PC-3 (cell line): ENCODE results near the gene SLC23A2. TPM values are rescaled to one million over a fixed set of nuclear protein-coding genes. Genes with fewer than 3 reads are reported as not detected.

ENCODE experiments used
- ATAC-seq: fragments of 200-7000 bp; cut with Tn5 transposase; 2 replicates; pipeline ENCODE4 v1.9.1; 2020; ENCODE audit warnings: mild to moderate bottlenecking, moderate library complexity
- BruUV-seq: library from RNA; stranded (reverse); fragments of 400-500 nt; replicated peaks from 2 replicates; lab custom pipeline; 2021; lab: Mats Ljungman, UMichigan
- CTCF ChIA-PET: fragments of 300-600 bp; sonication (Branson Sonifier 250); formaldehyde crosslinking; loops from one replicate; lab custom pipeline; 2022; ENCODE audit warnings: antibody characterized with exemption; lab: Charles Lee
- POLR2A ChIA-PET: fragments of 300-600 bp; sonication (Branson Sonifier 250); formaldehyde crosslinking; loops from one replicate; lab custom pipeline; 2022; ENCODE audit warnings: antibody characterized with exemption; ENCODE audit not compliant: unreplicated experiment; lab: Charles Lee
- DNase-seq: peaks from one replicate; pipeline ENCODE4 v3.0.0-alpha.2; 2015
- H2AFZ ChIP-seq: fragments of 300-600 bp; sonication (generic); 2 replicates; pipeline ENCODE4 v1.6.0; 2016; ENCODE audit warnings: antibody characterized with exemption, low read length
- H3F3A ChIP-seq: fragments of 300-600 bp; sonication (generic); one replicate; pipeline ENCODE4 v1.6.0; 2017; ENCODE audit warnings: antibody characterized with exemption, low read length, control low read depth, mild to moderate bottlenecking; ENCODE audit not compliant: unreplicated experiment
- H3K27ac ChIP-seq: fragments of 300-600 bp; sonication (generic); 2 replicates; pipeline ENCODE4 v1.5.1; 2016; ENCODE audit warnings: mild to moderate bottlenecking, low read length
- H3K27me3 ChIP-seq: fragments of 300-600 bp; sonication (generic); 2 replicates; pipeline ENCODE4 v1.6.1; 2016; ENCODE audit warnings: low read length, mixed read lengths
- H3K36me3 ChIP-seq: fragments of 300-600 bp; sonication (generic); 2 replicates; pipeline ENCODE4 v1.6.1; 2016; ENCODE audit warnings: low read depth, mixed run types, low read length, mixed read lengths
- H3K4me1 ChIP-seq: fragments of 300-600 bp; sonication (generic); 2 replicates; pipeline ENCODE4 v1.5.1; 2016; ENCODE audit warnings: low read length; ENCODE audit not compliant: insufficient read depth
- H3K4me2 ChIP-seq: fragments of 300-600 bp; sonication (generic); 2 replicates; pipeline ENCODE4 v1.6.0; 2016; ENCODE audit warnings: low read length
- H3K4me3 ChIP-seq: fragments of 300-600 bp; sonication (generic); 2 replicates; pipeline ENCODE4 v1.5.1; 2016; ENCODE audit warnings: mild to moderate bottlenecking, low read length, mixed read lengths
- H3K79me2 ChIP-seq: fragments of 300-600 bp; sonication (generic); 2 replicates; pipeline ENCODE4 v1.6.1; 2017; ENCODE audit warnings: low read length, mixed read lengths
- H3K9ac ChIP-seq: fragments of 300-600 bp; sonication (generic); 2 replicates; pipeline ENCODE4 v1.6.0; 2016; ENCODE audit warnings: mild to moderate bottlenecking, low read length
- H3K9me2 ChIP-seq: fragments of 300-600 bp; sonication (generic); replicated peaks from 2 replicates; pipeline ENCODE4 v1.6.1; 2016; ENCODE audit warnings: mixed run types, low read length, mixed read lengths
- H3K9me3 ChIP-seq: fragments of 300-600 bp; sonication (generic); 2 replicates; pipeline ENCODE4 v1.6.1; 2016; ENCODE audit warnings: low read length, mixed read lengths
- H4K20me1 ChIP-seq: fragments of 300-600 bp; sonication (generic); 2 replicates; pipeline ENCODE4 v1.6.1; 2016; ENCODE audit warnings: low read length, mixed read lengths
- EZH2 ChIP-seq: fragments of 300-600 bp; sonication (generic); IDR thresholded peaks from one replicate; pipeline ENCODE4 v1.6.1; 2017; ENCODE audit warnings: antibody characterized with exemption, mild to moderate bottlenecking, low read length; ENCODE audit not compliant: unreplicated experiment
- EZH2phosphoT487 ChIP-seq: fragments of 300-600 bp; sonication (generic); IDR thresholded peaks from 2 replicates; pipeline ENCODE4 v1.6.1; 2018; ENCODE audit warnings: mild to moderate bottlenecking, antibody characterized with exemption, low read length, borderline replicate concordance
- intact Hi-C: fragments of 100-400 bp; cut with micrococcal nuclease; formaldehyde crosslinking; loops from 2 replicates; pipeline ENCODE4 v1.9.0; 2023
- total RNA-seq: library from RNA; depleted of rRNA; stranded (reverse); fragments of >200 nt; gene quantifications from 2 replicates; pipeline ENCODE4 v1.2.3, GENCODE V29; 2014
- TF ChIP-seq, protein P1 (sequence below): fragments of 300-600 bp; sonication (generic); conservative IDR thresholded peaks from 2 replicates; pipeline ENCODE4 v1.5.1; 2017; ENCODE audit warnings: antibody characterized with exemption, low read depth, mild to moderate bottlenecking, low read length

SLC23A2 gene
- total RNA-seq, 1 experiment from 2014 or later = 18.3 TPM

DNA sequence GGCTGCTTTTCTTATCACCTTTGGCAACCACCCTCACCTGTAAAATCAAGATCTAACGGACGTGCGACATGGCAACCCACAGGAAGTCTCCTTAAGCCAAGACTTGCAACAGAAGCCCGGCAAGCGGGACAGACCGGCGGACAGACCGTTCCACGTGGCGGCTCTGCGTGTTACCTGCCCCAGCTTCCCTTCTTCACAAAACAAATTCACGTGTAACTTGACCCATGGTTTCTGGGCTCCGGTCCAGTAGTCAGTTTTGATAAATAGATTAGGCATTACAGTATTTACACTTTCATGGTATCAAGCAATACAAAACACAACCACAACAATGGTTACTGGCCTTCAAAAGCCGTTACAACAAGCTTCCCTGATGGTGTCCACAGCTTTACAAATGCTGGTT, 145.8 kb downstream of the SLC23A2 start:
- Histone ChIP-seq H3K9ac (no peak overlapping the region), H3K27me3 (no peaks in the 10 kb centered on the region), H3K36me3 (peaks cover 5% of the 10 kb centered on the region; the same call in 1 of the 2 replicates), H2AFZ (no peak overlapping the region), H3K9me2 (no peaks in the 10 kb centered on the region), H3F3A (no peaks in the 10 kb centered on the region), H3K27ac (no peak overlapping the region), H3K9me3 (no peaks in the 10 kb centered on the region), H3K79me2 (no peaks in the 10 kb centered on the region), H3K4me1 (no peaks in the 10 kb centered on the region), H3K4me2 (no peak overlapping the region), H4K20me1 (no peaks in the 10 kb centered on the region), H3K4me3 (no peak overlapping the region)
- POLR2A ChIA-PET = no interaction called here
- intact Hi-C loops = no loop called here
- ATAC-seq (no peak), DNase-seq (no peak)
- no TSS peak for BruUV-seq
- TF ChIP-seq EZH2phosphoT487 = no peak
- TF ChIP-seq EZH2 = no peak
- TF ChIP-seq, protein P1, sequence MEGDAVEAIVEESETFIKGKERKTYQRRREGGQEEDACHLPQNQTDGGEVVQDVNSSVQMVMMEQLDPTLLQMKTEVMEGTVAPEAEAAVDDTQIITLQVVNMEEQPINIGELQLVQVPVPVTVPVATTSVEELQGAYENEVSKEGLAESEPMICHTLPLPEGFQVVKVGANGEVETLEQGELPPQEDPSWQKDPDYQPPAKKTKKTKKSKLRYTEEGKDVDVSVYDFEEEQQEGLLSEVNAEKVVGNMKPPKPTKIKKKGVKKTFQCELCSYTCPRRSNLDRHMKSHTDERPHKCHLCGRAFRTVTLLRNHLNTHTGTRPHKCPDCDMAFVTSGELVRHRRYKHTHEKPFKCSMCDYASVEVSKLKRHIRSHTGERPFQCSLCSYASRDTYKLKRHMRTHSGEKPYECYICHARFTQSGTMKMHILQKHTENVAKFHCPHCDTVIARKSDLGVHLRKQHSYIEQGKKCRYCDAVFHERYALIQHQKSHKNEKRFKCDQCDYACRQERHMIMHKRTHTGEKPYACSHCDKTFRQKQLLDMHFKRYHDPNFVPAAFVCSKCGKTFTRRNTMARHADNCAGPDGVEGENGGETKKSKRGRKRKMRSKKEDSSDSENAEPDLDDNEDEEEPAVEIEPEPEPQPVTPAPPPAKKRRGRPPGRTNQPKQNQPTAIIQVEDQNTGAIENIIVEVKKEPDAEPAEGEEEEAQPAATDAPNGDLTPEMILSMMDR = no peak
- CTCF ChIA-PET = no interaction called here

DNA sequence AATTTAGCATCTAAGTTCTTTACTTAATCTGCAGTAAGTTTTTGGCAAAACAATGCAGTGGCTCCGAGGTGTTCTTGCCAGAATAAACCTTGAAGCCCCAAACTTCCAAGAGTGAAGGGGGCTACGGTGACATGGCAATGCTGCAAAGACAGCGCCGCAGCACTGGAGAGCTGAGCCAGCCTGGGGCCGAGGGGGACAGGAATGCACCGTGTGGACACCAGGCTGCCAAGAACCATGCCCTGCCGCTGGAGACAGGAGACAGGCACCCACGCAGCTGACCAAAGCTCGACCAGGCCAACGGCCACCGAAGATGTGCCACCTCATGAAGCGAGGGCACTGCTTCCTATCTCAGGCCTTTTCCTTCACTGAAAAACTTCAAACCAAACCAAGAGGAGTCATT, 146.2 kb downstream of the SLC23A2 start:
- Histone ChIP-seq H4K20me1 (no peaks in the 10 kb centered on the region), H3K79me2 (no peaks in the 10 kb centered on the region), H3K27me3 (no peaks in the 10 kb centered on the region), H3K4me1 (no peaks in the 10 kb centered on the region), H3K4me2 (no peak overlapping the region), H3K4me3 (no peak overlapping the region), H3K9ac (no peak overlapping the region), H3K27ac (no peak overlapping the region), H3K9me2 (no peaks in the 10 kb centered on the region), H3K9me3 (no peaks in the 10 kb centered on the region), H3F3A (no peaks in the 10 kb centered on the region), H2AFZ (no peak overlapping the region), H3K36me3 (peaks cover under 1% of the 10 kb centered on the region; the same call in 1 of the 2 replicates)
- DNase-seq = no peak
- CTCF ChIA-PET = no interaction called here
- TF ChIP-seq, protein P1 = no peak
- no peak for ATAC-seq
- BruUV-seq = no TSS peak
- intact Hi-C loops = no loop called here
- POLR2A ChIA-PET = no interaction called here

DNA sequence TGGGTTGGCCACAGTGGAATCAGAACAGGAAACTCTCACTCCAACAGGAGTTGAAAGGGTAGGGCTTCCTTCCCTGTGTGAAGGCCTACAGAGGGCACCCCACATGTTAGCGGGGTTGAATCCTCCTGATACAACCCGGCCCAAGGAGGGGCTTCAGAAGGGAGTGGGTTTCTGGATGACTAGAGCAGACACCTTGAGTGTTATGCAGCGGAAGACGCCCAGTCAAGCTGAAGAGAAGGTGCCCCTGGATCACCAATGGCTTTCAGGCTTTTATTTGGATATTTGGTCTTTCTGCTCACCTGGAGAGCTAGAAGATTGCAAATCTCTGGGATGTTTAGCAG, 146.8 kb downstream of the SLC23A2 start:
- intact Hi-C loops = no loop called here
- no peak overlapping the region for H3K4me2 ChIP-seq
- CTCF ChIA-PET = no interaction called here
- no peaks in the 10 kb centered on the region for H3K27me3 ChIP-seq
- H3K9me3 ChIP-seq = no peaks in the 10 kb centered on the region
- ATAC-seq (no peak), DNase-seq (no peak)
- no peak overlapping the region for H2AFZ ChIP-seq
- no peak overlapping the region for H3K4me3 ChIP-seq
- TF ChIP-seq EZH2phosphoT487 (no peak), EZH2 (no peak)
- TF ChIP-seq, protein P1 = no peak
- POLR2A ChIA-PET = no interaction called here
- no TSS peak for BruUV-seq
- no peaks in the 10 kb centered on the region; the same call in 1 of the 2 replicates for H3K36me3 ChIP-seq
- H4K20me1 ChIP-seq = no peaks in the 10 kb centered on the region
- no peak overlapping the region for H3K9ac ChIP-seq
- no peaks in the 10 kb centered on the region for H3K9me2 ChIP-seq
- no peak overlapping the region for H3K27ac ChIP-seq
- no peaks in the 10 kb centered on the region for H3K79me2 ChIP-seq
- no peaks in the 10 kb centered on the region for H3K4me1 ChIP-seq
- H3F3A ChIP-seq = no peaks in the 10 kb centered on the region
